ENCODE results near the gene NMRK1.

DNA sequence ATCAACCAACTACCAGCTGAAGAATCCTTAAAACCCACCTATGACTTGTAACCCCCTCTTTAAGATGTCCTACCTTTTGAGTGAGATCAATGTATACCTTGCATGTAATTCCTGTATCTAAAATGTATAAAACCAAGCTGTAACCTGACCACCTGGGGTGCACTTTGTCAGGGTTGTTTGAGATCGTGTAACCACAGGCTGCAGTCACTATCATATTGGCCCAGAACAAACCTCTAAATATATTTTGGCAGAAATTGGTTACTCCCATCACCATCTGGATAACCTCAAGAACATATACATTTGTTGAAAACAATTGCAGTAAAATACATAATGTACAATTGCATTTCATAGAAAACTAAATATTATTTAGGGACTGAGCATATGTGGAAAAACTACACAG, 68.3 kb downstream of the NMRK1 start:
- TF ChIP-seq, protein P1, sequence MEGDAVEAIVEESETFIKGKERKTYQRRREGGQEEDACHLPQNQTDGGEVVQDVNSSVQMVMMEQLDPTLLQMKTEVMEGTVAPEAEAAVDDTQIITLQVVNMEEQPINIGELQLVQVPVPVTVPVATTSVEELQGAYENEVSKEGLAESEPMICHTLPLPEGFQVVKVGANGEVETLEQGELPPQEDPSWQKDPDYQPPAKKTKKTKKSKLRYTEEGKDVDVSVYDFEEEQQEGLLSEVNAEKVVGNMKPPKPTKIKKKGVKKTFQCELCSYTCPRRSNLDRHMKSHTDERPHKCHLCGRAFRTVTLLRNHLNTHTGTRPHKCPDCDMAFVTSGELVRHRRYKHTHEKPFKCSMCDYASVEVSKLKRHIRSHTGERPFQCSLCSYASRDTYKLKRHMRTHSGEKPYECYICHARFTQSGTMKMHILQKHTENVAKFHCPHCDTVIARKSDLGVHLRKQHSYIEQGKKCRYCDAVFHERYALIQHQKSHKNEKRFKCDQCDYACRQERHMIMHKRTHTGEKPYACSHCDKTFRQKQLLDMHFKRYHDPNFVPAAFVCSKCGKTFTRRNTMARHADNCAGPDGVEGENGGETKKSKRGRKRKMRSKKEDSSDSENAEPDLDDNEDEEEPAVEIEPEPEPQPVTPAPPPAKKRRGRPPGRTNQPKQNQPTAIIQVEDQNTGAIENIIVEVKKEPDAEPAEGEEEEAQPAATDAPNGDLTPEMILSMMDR (IDR thresholded peaks at IDR 0.05) = no peak
- TF ChIP-seq EZH2 (IDR thresholded peaks at IDR 0.05) (no peak), EZH2phosphoT487 (IDR thresholded peaks at IDR 0.05) (no peak)
